ENCODE measurements around the gene GALNT2. TPM values are rescaled to one million over a fixed set of nuclear protein-coding genes. Genes with fewer than 3 reads are reported as not detected.

Gene GALNT2
- polyA plus RNA-seq, 4 donors: 55.9 to 65.0 (median 62.9) TPM

DNA sequence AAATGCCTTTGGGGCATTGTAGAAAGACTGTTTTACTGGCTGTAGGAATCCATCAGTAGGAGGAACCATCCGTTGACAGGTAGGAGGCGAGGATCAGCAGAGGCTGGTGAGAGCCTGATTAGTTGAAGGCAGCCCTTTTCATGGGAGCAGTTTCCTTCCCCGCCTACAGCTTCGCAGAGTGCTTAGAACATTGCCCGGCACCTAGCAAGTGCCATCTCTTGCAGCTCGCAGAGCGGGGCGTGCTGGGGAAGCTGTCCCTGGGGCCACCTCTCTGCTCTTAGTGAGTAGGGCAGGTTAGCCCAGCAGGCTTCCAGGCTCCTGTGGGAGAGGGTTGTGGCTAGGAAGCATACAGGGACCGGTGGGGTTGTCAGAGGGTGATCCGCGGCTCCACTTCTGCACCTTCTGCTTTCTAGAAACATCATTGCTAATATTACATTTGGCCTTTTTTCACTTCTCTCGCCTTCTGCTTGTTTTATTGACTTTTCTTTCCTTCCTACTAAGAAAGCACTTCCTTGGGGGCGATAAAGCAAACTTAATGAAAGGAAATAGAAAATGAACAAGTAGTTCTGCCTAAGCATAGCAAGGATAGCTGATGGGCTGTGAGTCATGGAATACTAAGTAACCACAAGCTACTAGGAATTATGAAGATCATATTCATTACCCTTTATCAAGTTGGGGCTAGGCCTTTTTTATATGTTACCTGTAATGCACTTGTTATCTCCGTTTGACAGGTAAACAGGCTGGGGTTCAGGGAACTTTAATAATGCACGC is 176.7 kb downstream of the GALNT2 start:
- DNase-seq (ENCODE audit: low read depth in 4 of 4, low spot score in 2 of 4): no peak

DNA sequence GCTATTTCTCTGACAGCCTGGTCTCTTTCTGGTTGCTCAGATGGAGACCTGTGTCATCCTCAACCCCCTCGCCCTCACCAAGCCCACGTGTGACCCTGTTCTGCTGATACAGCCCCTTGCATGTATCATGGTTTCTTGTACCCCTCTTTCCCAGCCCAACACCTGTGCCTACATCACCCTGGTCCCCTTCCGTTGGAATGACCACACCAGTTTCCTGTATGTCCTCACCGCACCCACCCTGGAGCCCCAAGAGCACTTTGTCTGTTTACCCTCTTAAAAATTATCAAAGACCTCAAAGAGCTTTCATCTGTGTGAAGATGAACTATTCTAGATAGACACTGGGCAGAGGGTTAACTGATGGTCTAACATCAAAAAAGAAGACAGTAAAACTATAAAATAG is 179.5 kb downstream of the GALNT2 start:
- no peak for DNase-seq (ENCODE audit: low read depth in 4 of 4, low spot score in 2 of 4)

DNA sequence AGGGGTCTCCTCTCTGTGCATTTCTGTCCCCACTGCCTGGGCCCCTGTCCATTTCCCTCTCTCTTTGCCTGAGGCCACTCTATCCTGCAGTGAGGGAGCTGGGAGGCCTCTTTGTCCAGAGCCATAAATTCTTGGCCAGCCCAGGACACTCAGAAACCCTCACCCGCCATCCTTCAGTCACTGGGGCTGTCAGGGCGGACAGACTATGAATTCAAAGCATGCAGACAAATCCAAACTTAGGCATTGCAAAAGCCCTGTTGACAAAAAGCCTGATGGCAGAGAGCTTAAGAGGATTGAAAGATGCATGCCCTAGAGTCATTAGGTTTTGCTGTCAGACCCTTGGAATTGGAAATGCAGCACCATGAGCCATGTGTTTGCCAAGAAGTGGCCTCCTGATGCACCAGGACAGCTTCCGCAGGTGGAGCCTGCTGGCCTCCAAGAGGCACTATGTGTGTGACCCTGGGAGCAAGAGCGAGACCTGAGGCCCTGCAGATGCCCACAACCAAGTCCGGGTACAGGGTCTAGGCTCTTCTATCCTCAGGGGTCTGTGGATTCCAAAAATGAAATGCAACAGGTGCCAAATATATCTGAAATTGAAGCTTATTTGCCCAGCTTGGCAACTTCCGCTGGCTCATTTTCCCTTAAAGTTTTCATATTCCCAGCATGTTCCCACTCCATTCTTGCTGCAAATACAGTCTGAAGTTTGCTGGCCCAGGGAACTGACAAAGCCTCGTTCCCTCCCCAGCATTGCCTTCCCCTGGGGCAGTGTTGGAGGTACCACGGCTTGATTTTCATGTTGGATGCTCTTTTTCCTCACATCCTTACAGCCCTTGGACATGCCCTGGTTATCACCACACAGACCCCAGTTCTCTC is 181.2 kb downstream of the GALNT2 start:
- DNase-seq (ENCODE audit: low read depth in 4 of 4, low spot score in 2 of 4): no peak

DNA sequence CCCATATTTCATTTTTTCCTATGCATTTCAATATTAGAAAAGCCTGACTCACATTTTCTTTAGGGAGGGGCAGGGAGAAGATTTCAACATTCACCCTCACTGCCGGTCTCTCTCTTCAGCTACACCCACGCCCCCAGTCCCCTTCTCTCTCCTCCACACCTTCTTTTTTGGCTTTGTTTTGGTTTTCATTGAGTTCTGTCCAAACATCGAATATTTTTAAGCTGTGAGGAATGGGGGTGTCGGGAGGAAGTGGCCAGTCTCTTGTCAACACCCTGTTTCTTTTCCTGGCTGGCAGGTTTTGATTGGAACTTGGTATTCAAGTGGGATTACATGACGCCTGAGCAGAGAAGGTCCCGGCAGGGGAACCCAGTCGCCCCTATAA is 181.8 kb downstream of the GALNT2 start:
- no peak for DNase-seq (ENCODE audit: low read depth in 4 of 4, low spot score in 2 of 4)

DNA sequence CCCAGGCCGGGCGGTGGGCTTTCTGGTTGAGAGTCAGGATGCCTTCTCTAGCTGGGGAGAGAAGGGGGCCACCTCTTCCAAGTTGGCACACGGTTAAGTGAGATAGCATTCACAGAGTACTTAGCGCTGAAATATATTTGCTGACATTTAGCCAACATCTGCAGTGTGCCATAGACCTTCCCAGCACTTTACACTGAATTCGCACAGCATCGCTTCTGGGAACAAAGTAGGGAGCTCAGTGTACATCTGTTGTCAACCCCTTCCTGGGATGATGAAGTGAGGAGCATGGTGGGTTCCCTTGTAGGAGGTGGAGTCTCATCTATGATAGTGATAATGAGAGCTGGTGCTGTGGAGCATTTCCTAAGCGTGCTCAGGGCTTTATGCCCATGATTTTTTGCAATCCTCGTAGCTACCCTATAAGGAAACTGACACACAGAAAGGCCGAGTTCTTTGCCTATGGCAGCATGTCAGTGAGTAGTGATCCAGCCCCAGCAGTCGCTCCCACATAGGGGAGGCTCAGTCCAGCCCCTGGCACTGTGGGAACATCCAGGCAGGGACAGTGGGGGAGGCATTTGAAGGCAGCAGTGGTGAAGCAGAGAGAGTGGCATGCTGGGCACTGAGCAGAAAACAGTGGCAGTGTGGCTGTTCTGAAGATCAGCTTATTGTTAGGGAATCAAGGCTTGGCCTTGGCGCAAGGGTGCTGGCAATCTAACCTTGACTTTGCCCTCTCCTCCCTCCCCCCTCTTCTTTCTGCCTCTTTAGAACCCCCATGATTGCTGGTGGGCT is 182.8 kb downstream of the GALNT2 start:
- no peak for DNase-seq (ENCODE audit: low read depth in 4 of 4, low spot score in 2 of 4)

DNA sequence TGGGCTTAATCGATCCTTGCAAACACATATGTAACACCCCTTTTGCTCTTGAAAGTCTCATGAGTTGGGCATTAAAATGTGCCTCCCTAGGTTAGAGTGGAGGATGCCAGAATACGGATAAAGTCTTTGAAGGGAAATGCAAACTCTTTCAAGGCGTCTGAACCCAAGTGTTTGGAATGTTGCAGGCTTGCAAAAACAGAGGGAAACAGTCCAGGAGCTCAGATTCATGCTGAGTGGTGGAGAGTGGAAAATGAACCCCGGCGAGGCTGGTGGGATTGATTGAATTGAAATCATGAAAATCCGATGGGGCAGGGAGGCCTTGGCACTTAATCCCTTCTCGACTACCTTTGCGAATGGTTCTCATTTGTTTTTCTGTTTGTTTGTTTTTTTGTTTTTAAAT is 183.6 kb downstream of the GALNT2 start:
- DNase-seq (ENCODE audit: low read depth in 4 of 4, low spot score in 2 of 4): no peak

DNA sequence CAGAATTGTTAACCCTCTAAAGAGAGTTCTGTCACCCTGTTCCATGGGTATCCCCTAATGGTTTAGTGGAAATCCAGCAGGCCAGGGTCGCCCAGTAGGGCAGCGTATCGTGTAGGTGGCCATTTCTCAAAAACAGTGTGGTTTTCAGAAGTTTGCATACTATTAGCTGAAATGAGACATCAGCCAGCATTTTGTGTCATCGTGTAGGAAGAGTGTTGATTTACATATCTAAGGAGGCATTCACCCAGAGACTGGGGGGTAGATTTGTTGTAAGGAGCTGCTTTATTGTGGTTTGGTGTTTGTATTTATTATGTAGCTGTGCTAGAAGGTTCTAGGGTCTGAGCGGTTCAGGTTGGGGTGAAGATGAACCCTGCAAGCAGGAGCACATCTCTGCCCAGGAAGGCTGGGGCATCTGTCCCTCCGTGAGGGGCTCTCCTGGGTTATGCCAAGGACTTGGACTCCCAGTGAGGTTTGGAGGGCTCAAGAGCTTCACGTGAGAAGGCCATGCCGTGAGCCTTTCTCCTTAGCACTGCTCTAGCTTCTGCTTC is 184.7 kb downstream of the GALNT2 start:
- DNase-seq (ENCODE audit: low read depth in 4 of 4, low spot score in 2 of 4): no peak

DNA sequence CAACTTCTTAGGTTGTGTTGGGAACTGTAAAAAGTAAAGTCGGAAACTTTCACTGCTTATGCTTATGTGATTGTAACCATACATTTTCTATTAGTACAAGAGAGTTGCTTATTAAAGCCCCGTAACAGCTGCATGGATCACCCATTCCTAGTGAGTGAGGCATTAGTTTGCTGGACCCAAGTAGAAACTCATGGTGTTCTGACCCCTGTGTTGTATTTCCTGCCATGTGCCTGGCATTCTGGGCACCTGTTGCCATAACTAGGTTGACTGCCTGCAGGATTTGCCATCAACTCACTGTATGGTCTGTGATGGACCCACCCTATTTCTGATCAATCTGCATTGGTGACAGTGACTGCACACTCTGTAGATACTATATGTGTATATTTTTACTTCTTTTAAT is 186.1 kb downstream of the GALNT2 start:
- no peak for DNase-seq (ENCODE audit: low read depth in 4 of 4, low spot score in 2 of 4)

DNA sequence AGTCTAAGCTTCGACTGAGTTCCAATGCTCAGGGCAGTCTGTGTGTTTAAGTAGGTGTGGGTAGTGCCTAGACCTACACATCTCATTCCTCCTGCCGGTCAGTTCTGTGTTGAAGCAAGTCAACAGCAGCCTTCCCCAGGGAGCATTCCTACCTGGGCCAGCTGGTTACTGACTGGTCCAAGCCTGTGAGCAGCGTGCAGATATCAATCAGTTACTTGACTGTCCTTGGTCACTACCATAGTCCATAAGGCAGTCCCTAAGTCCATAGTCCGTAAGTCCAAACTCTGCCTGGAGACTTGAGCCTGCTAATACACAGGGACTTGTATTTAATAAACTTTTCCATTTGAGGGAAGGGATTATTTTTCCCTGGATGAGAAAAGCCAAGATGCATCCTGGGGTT is 187.2 kb downstream of the GALNT2 start:
- DNase-seq (ENCODE audit: low read depth in 4 of 4, low spot score in 2 of 4): no peak

DNA sequence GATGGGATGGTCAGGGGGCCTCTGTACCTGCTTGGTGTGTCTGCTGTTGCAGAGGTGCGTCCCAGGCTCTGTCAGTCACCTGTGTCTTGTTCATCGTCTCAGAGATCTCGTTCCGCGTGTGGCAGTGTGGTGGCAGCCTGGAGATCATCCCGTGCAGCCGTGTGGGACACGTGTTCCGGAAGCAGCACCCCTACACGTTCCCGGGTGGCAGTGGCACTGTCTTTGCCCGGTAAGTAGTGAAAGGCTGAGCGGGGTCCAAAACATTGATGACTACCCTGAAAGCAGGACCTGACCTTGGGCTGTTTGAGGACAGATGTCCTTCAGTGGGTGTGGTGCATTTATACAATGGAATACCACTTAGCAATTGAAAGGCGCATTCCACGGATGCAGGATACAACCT is 188.1 kb downstream of the GALNT2 start:
- no peak for DNase-seq (ENCODE audit: low read depth in 4 of 4, low spot score in 2 of 4)

DNA sequence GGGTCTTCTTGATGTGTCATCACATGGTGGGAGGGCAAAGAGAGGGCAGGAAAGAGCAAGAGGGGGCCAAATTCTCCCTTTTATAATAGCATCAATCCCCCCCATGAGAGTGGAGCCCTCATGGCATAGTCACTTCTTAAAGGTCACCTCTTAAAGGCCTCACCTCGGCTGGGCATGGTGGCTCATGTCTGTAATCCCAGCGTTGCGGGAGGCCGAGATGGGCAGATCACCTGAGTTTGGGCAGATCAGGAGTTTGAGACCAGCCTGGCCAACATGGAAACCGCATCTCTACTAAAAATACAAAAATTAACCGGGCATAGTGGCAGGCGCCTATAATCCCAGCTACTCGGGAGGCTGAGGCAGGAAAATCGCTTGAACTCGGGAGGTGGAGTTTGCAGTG is 189.0 kb downstream of the GALNT2 start:
- no peak for DNase-seq (ENCODE audit: low read depth in 4 of 4, low spot score in 2 of 4)

DNA sequence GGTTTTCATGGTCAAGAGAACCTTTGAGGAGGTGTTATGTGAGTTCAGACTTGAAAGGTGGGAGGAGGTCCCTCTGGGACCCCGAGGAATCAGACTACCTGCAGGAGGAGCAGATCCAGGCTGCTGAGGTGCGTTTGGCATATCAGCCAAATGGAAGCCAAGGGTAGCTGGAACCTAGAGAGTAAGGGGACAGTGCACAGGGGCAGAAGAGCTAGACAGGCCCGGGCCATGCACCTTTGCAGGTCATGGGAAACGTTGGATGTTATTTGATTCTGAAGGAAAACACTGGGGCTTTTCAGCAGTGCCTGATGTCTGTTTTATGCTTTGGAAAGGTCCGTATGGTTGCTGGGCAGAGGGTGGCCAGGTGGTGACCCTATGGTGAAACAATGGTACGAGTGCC is 189.9 kb downstream of the GALNT2 start:
- DNase-seq (ENCODE audit: low read depth in 4 of 4, low spot score in 2 of 4): no peak

DNA sequence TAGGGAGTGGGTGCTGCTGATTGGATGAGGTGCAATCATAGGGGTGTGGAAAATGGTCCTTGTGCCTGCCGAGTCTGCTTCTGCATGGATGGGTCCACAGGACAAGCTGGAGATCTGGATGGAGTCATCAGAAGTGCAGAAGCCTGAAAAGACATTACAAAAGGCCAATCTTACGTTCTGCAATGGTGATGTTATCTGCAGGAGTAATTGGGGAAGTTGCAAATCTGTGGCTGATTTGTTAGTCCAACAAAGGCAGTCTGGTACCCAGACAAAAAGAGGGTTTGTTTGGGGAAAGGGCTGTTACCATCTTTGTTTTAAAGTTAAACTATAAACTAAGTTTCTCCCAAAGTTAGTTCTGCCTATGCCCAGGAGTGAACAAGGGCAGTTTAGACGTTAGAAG is 192.6 kb downstream of the GALNT2 start:
- DNase-seq (ENCODE audit: low read depth in 4 of 4, low spot score in 2 of 4): no peak

DNA sequence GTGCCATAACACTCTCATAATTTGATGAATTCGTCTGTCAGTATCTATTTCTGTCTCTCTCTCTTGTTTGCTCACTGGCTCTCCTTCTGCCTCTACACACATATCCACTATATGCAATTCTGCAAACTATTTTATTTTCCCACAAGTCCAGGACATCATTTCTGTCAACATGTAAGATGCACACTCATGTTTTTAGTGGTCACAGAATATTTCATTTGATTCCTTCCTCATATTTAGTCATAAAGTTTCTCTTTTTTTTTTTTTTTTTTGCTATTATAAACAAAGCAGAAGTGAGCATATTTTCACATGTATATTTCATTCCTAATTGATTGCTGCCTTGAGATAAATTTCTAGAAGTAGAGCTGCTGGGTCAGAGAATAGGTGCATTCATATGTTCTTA is 193.8 kb downstream of the GALNT2 start:
- DNase-seq (ENCODE audit: low read depth in 4 of 4, low spot score in 2 of 4): no peak

DNA sequence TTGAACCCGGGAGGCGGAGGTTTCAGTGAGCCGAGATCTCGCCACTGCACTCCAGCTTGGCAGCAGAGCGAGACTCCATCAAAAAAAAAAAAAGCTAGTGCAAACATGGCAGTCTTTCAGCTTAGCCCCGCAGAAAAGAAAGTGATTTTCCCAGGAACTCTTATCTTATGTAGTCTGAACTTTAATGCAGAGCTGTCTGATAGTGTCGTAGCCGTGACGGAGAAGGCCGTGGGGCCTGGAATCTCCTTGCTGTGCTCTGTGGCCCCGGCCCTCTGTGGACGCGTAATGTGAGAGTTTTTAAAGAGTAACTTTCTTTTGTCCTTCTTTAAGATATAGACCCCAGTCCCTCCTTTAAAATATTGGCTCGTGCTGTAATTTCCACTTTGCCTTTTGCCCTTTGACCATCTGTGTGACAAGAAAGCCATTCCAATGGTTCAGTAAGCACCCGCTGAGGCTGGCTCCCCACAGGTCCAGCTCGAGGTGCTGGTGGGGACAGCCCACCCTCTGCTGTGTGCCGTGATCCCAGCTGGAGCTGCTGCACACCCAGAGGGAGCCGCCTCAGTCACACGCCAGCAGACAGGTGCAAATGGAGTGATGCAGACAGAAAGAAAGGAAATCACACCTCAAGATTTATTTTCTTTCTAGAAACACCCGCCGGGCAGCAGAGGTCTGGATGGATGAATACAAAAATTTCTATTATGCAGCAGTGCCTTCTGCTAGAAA is 195.1 kb downstream of the GALNT2 start:
- no peak for DNase-seq (ENCODE audit: low read depth in 4 of 4, low spot score in 2 of 4)

DNA sequence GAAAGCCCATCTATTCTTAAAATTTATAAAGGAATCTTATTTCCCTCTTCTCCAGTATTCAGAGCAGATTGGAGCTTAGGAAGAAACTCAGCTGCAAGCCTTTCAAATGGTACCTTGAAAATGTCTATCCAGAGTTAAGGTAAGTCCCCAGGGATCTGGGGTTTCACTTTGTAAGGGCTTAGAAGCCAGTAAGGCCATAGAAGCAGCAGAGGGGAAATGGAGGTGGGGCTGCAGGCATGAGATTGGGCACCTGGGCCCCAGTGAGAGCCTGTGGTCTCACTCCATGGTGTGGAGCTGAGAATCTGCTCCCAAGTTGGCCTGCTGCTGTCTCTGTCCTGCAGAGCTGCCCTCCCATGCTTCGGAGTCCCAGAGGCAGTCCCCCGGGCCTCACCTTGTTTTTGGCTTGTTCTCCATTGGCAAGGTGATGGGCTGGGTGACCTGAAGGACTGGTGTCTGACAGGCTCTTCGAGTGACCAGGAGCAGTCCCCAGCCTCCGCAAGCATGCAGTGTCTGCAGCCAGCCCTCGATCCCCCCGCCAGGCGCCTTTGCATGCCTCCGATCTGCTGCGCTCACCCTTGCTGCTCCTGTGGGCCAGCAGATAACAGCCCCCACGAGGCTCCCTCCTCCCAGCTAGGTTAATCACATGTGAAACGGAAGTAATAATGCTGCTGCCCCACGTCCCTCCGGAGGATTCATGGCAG is 196.0 kb downstream of the GALNT2 start:
- DNase-seq (ENCODE audit: low read depth in 4 of 4, low spot score in 2 of 4): no peak

DNA sequence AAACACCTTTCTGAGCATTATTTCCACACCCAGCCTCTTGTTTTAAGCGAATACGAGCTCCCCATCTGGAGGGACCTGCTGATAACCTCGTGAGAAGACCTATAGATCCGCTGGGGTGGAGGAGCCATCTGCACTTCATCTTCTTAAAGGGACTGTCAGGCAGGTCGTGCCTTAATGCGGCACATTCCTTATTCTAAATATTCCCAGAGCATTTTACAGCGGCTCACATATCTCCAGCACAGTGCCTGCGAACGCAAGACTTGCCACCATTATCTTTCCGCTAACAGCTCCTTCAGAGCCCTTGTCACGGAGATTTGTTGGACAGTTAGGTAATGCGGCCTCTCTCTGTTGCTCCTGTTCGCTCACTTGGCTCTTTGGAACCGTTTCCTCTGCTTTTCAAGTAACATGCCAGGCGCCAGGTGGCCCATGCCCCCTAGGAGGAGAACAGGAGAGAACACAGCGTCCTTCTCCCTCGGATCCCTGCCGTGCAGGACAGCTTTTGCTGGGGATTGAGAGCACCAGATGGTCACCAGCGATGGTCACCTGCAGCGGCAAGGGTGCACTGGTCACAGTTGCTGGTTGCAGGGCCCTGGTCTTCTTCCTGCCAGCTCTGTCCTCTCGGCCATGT is 196.6 kb downstream of the GALNT2 start:
- DNase-seq (ENCODE audit: low read depth in 4 of 4, low spot score in 2 of 4): no peak

DNA sequence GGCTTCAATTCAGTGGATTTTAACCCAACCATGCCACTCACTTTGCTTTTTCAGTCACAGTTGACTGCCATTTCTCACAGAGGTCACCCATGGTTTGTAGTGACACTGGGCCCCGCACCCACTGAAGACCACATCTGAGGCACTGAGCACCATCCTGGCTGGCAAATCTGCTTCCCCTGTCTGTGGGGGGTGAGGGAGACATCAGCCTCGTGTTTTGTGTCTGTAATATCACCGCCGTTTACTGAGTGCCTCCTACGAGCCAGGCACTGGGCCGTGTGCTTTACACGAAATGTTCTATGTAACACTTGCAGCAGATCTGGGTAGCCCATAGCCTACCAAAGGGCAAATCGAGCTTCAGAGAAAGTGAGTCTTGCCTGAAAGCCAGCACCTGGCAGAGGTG is 197.3 kb downstream of the GALNT2 start:
- DNase-seq (ENCODE audit: low read depth in 4 of 4, low spot score in 2 of 4): no peak
